Aorta (tissue), 5 donors: ENCODE measurements around the gene SHANK3. TPM values are rescaled to one million over a fixed set of nuclear protein-coding genes. Genes with fewer than 3 reads are reported as not detected.

ENCODE experiments used
- ATAC-seq: fragments of 200-7000 bp; cut with Tn5 transposase; one replicate; pipeline ENCODE4 v1.9.1; 2022; ENCODE audit warnings: moderate library complexity; ENCODE audit not compliant: low FRiP score
- DNase-seq, 2 donors: peaks; one replicate each; pipeline ENCODE4 v3.0.0-alpha.2; 2020
- H3K27ac ChIP-seq, 2 donors: one replicate each; pipeline ENCODE4 v1.5.1; 2013; ENCODE audit warnings: low read length in 2 of 2, mild to moderate bottlenecking in 2 of 2, moderate library complexity in 2 of 2, control low read depth in 1 of 2, inconsistent platforms in 1 of 2, low read depth in 1 of 2
- H3K27me3 ChIP-seq, 2 donors: one replicate each; pipeline ENCODE4 v1.6.1; 2013; ENCODE audit warnings: control low read depth in 1 of 2, low read length in 1 of 2, mild to moderate bottlenecking in 1 of 2, moderate library complexity in 1 of 2; ENCODE audit not compliant: insufficient read depth in 2 of 2, control insufficient read depth in 1 of 2
- H3K36me3 ChIP-seq, 2 donors: one replicate each; pipeline ENCODE4 v1.6.1; 2013; ENCODE audit warnings: control low read depth in 1 of 2, low read length in 1 of 2, mild to moderate bottlenecking in 1 of 2; ENCODE audit not compliant: insufficient read depth in 2 of 2, control insufficient read depth in 1 of 2
- H3K4me1 ChIP-seq, 2 donors: one replicate each; pipeline ENCODE4 v1.6.1; 2013; ENCODE audit warnings: low read length in 2 of 2, control low read depth in 1 of 2, mild to moderate bottlenecking in 1 of 2, moderate library complexity in 1 of 2; ENCODE audit not compliant: insufficient read depth in 2 of 2, control insufficient read depth in 1 of 2
- H3K4me3 ChIP-seq, 2 donors: one replicate each; pipeline ENCODE4 v1.5.1; 2013; ENCODE audit warnings: low read length in 2 of 2, control low read depth in 1 of 2, mild to moderate bottlenecking in 1 of 2
- H3K9me3 ChIP-seq: one replicate; pipeline ENCODE4 v1.6.1; 2013; ENCODE audit warnings: mild to moderate bottlenecking, low read length; ENCODE audit not compliant: control insufficient read depth
- WGBS, 2 donors: extraction: QIAGEN DNeasy Blood & Tissue Kit; methylation state at CpG; one replicate each; pipeline ENCODE4 v1.1.7; 2013; 5-methylcytosine and 5-hydroxymethylcytosine counted together
- intact Hi-C, 2 donors: fragments of 100-400 bp; cut with DNase I; formaldehyde crosslinking; loops; one replicate each; pipeline versions ENCODE4 v1.14.2 to v1.15.0; 2022
- long read RNA-seq, 2 donors: library from polyadenylated mRNA; unstranded; transcript quantifications; one replicate each; pipeline ENCODE4 v2.0.0, GENCODE V29; 2020 to 2021
- polyA plus RNA-seq, 2 donors: library from polyadenylated mRNA; stranded (reverse); fragments of 200-250 nt; gene quantifications; one replicate each; pipeline ENCODE4 v1.2.3, GENCODE V29; 2013
- total RNA-seq, 2 donors: library from RNA; stranded (reverse); fragmentation: NEBNext Ultra II Directional; extraction: Animal tissue kit (Norgen Biotek cat#: 25700); gene quantifications; one replicate each; pipeline ENCODE4 v1.2.1, GENCODE V29; 2021
- donor health status: healthy with polysubstance abuse.
- donor health status: Bipolar disorder and iron deficiency.
- donor health status: DM: no; HTN: no; CAD: no.
- donor health status: DM: no; HTN: no; CAD: no.
- donor health status: DM: yes; HTN: yes; CAD: no.

The SHANK3 gene
- total RNA-seq (10 to 100 TPM; 48.6 to 62.9 TPM), polyA plus RNA-seq (1 to 10 TPM in 1 of 2 donors, under 1 TPM in 1; 0.63 to 3.2 TPM)
- long read RNA-seq, donor 1, partial matches to known transcripts: 1 of 17 reads
- long read RNA-seq, donor 1, other reads (novel, unspliced or antisense): 16 of 17 reads
- long read RNA-seq, donor 2, partial matches to known transcripts: 7 of 78 reads
- long read RNA-seq, donor 2, other reads (novel, unspliced or antisense): 71 of 78 reads

DNA sequence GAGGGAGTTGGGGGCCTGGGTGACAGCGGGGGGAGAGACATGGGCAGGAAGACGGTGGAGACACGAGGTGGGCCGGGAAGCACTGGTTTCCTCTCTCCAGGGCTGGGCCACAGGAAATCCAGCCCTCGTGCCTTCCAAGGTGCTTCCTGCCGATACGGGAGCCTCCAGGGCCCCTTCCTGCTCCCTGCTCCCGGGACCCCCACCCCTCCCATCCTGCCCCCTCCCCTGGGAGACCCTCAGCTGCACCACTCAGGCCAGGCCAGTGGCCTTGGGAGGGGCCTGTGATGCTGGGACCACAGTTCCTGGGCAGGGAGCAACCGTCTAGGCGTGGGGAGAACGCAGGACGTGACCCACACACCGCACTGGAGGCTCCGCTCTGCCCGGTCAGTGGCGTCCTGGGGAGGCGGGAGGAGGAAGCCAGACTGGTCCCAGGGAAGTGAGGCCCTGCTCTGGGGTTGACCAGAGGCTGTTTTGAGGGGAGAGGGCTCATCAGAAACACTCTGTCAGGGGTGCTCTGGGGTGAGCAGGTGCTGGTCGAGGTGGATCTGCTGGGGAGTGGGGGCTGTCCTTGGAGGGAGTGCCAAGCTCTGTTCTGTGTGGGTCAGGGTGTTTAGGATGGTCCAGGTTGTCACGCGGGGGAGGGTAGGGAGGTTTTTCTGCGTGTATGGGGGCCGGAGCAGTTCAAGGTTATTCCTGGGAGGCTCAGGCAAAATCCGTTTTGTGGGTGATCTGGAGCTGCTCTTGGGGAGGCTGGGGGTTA, at the start of gene SHANK3:
SHANK3 (plus strand) TSS at position 353 of the 760 bp plus-strand sequence.
- H3K36me3 ChIP-seq: no peaks in the 10 kb centered on the region
- no peaks in the 10 kb centered on the region for H3K9me3 ChIP-seq
- H3K4me3 ChIP-seq: no peak within 1 kb of the TSS
- no peak within 1 kb of the TSS for H3K27ac ChIP-seq
- H3K4me1 ChIP-seq: no peaks in the 10 kb centered on the region
- no peaks in the 10 kb centered on the region for H3K27me3 ChIP-seq
- WGBS, 2 donors: 38 to 51% methylated on average over 22 to 23 of the region's 23 CpGs
- DNase-seq (peak in 1 of 2 donors; percentile 79), ATAC-seq (peak; percentile 70)
- intact Hi-C loops: no loop called here

DNA sequence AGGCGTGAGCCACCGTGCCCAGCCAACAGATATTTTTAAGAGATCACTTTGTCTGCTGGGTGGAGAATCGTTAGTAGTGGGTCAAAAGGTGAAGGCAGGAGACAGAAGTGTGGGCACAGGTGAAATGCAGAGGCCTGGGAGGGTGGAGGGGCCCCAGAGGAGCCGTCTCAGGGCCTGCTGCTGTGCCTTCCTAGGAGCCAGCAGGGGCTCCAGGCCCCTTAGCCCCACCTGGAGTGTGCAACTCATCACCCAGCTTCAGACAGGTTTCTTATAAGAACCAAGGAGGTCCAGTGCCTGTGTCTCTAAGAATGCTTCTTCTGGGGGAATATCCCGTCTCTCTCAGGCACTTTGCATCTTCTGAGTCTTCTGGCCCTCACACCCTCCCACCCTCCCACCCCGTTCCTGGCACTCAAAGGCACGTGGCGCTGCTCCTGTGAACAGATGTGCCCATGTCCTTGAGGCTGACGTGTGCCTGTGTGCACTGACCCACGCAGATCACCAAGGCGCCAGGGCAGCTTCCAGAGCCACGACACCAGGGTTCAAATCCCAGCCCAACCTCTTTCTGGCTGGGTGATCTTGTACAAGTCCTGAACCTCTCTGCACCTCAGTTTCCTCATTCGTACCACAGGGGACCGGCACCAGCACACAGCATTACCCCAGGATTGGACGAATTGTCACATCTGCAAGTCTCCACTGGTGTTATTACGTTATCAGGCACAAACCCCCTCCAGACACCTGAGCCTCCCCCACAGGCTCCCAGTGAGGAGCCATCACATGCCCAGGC, 48.1 kb upstream of the SHANK3 start:
- no peak for ATAC-seq
- peak in 1 of 2 donors; percentile 17 for DNase-seq
- no peaks in the 10 kb centered on the region for H3K4me1 ChIP-seq
- no peaks in the 10 kb centered on the region for H3K36me3 ChIP-seq
- no peaks in the 10 kb centered on the region for H3K27me3 ChIP-seq
- H3K27ac ChIP-seq: no peak overlapping the region
- no peaks in the 10 kb centered on the region for H3K9me3 ChIP-seq
- H3K4me3 ChIP-seq: no peak overlapping the region
- intact Hi-C loops: no loop called here
- WGBS, 2 donors: 71 to 76% methylated on average over 16 of the region's 16 CpGs

DNA sequence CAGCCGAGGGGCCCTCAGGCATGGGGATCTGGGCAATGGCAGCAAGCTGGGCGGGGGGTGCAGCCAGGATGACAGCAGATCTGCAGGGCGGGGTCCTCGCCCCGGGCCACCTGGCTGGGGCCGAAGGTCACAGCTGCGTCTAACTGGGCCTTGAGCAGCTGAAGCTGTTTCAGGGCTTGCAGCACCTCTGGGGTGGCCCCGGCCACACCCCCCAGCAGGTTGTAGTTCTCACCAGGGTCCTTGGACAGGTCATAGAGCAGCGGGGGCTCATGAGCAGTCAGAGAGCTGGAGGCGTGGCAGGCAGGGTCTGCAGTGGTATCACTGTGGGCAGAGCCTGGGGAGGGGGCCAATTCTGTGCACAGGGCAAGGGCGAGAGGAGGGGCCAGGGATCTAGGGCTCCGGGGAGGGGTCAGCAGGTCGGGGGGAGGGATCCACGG, 47.5 kb upstream of the SHANK3 start:
- Histone ChIP-seq H3K36me3 (no peaks in the 10 kb centered on the region), H3K9me3 (no peaks in the 10 kb centered on the region), H3K27me3 (no peaks in the 10 kb centered on the region), H3K4me3 (no peak overlapping the region), H3K4me1 (no peaks in the 10 kb centered on the region), H3K27ac (no peak overlapping the region)
- WGBS, 2 donors: 87 to 92% methylated on average over 11 to 14 of the region's 14 CpGs
- DNase-seq (peak in 1 of 2 donors; percentile 75), ATAC-seq (no peak)
- intact Hi-C loops: no loop called here

DNA sequence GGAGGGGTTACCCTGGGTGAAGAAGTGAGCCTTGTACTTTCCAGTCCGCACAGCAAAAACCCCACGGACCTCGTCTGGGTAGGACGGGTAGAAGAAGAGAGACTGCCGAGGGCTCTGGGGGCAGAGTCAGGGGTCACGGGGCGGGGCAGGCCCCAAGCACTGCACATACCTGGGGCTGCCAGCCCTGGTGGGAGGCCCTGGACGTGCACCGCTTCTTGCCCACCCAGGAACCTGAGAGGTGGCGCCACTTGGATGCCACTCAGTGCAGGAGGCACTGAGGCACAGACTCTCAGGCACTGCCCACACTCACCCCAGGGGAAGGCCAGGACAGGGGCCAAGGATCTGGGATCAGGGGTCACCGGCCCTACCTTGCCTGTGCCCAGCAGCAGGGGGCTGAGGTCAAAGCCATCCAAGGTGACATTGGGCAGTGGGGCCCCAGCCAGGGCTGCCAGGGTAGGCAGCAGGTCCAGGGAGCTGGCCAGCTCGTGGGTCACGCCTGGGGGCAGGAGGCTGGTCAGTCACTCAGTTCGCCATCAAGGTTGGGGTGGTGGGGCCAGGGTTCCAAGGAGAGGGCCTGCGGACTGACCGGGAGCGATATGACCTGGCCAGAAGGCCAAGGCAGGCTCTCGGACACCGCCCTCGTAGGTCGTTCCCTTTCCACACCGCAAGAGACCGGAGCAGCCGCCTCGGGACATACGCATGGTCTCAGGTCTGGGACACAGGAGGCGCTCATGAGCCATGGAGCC, 46.9 kb upstream of the SHANK3 start:
- DNase-seq: peak in 1 of 2 donors; percentile 79
- H3K4me1 ChIP-seq: no peaks in the 10 kb centered on the region
- 87 to 89% methylated on average over 26 to 27 of the region's 27 CpGs for WGBS, 2 donors

DNA sequence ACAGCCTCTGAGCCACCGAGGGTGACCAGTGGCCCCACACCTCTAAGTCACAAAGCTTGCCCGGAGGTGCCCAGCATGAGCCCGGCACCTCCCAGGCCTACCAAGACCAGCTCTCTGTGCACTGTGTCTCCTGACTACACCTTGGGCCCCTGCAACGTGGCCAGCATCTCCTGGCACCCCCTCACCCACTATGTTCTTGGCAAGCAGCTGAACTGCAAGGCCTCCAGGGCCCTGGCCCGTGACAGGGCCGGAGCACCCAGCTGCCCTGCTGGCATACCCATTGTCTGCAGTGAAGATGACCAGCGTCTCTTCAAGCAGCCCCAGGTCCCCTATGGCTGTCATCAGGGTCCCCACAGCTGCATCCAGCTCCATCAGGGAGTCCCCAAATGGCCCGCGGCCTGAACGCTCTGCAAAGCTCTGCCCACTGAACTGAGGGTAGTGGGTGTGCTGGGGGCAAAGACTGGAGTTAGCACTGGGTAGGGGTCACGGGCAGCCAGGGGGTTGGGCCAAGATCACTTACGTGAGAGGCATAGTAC, 46.2 kb upstream of the SHANK3 start:
- no peak for DNase-seq
- no peaks in the 10 kb centered on the region for H3K9me3 ChIP-seq
- H3K27ac ChIP-seq: no peak overlapping the region
- H3K4me1 ChIP-seq: no peaks in the 10 kb centered on the region
- H3K36me3 ChIP-seq: no peaks in the 10 kb centered on the region
- no peak overlapping the region for H3K4me3 ChIP-seq
- H3K27me3 ChIP-seq: no peaks in the 10 kb centered on the region
- ATAC-seq: no peak
- 79% methylated on average over 11 to 12 of the region's 12 CpGs for WGBS, 2 donors
- intact Hi-C loops: no loop called here

More for the DNA sequence above, 46.9 kb upstream of the SHANK3 start:
- Histone ChIP-seq H3K9me3 (no peaks in the 10 kb centered on the region), H3K4me3 (no peak overlapping the region), H3K27ac (no peak overlapping the region), H3K27me3 (no peaks in the 10 kb centered on the region), H3K36me3 (no peaks in the 10 kb centered on the region)
- no peak for ATAC-seq
- intact Hi-C loops: no loop called here

DNA sequence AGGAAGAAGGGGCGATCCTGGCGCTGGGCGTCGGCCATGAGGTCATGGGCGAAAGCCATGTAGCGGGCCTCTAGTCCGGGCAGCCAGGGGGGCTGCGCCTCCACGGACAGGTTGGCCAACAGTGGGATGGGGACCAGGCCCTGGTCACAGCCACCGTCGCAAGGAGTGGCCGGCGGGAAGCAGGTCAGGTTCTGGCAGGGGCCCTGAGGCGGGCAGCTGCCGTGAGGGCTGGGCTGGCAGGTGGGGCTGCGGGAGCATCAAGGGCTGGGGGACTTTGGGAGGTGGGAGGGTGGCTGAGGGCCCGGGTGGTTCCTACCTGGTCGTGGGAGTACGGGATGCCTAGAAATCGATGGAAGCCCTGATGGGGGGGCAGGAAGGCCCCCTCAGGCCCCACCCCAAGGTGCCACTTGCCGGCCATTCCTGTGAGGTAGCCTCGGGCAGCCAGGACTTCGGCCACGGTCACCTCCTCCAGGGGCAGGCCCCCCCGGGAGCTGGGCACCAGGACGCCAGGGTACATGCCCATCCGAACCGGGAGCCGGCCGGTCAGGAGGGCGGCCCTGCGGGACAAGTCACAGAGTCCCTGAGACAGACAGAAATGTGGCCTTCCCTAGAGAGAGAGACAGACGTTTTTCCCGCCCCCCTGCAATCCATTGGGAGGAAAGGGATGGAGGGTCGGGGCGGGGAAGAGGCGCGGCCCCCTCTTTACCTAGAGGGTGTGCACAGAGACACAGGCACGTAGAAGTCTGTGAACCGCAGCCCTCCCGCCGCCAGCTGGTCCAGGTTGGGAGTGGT, 45.6 kb upstream of the SHANK3 start:
- intact Hi-C loops: no loop called here
- WGBS, 2 donors: 79 to 83% methylated on average over 41 to 42 of the region's 42 CpGs

DNA sequence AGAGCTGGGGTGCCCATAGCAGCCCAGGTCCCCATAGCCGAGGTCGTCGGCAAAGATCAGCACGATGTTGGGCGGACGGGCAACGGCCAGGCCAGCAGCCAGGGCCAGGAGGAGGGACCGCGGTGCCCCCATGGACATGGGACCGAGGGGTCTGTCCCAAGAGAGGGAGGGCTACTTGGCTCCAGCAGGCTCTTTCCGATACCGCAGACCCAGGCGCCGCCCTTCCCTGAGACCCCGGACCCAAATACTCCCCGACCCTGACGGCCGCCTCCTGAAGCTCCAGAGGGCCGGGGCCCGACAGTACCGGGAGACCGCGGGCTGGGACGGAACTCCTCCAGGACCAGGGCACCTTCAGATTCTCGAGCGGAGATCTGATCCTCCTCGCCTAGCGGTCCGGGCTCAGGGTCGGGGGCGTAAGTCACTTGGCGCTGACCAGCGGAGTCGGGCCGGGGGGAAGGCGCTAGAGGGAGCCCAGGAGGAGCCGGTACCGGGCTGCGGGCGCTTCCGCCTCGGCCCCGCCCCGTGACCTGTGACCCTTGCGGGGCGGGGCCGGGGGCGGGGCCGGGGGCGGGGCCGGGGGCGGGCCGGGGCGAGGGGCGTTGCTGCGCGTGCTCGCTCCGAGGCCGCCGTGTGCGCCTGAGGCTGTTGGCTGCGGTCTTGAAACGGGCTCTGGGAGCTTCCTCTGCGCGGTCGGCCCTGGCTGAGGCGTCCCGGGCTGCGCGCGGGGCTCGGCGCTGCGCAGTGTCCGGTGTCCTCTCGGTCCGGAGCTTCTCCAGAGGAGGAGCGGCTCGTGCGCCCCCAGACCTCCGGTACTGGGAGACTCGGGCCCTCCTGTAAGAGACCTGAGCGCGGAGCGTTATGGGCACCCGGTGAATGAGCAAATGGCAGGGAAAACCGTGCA, 44.7 kb upstream of the SHANK3 start, which contains the start of gene ARSA:
ARSA (minus strand) TSS at position 511 of the 901 bp plus-strand sequence; CDS start at position 138, 373 bp downstream.
- H3K4me1 ChIP-seq: no peaks in the 10 kb centered on the region
- H3K27me3 ChIP-seq: no peaks in the 10 kb centered on the region
- WGBS, 2 donors: 1 to 3% methylated on average over 62 to 88 of the region's 88 CpGs
- intact Hi-C loops: loop anchor here in 1 of 2 donors (2.0 kb wide), 1 partner anchor 45 kb away; the partner anchor contains the start of gene CHKB
- peak; percentile 91 to 92 for DNase-seq
- H3K4me3 ChIP-seq: peak within 1 kb of the TSS; percentile 76 to 82
- H3K9me3 ChIP-seq: no peaks in the 10 kb centered on the region
- ATAC-seq: peak; percentile 94
- H3K27ac ChIP-seq: peak within 1 kb of the TSS in 1 of 2 donors; percentile 19
- no peaks in the 10 kb centered on the region for H3K36me3 ChIP-seq

More for the DNA sequence above, 45.6 kb upstream of the SHANK3 start:
- Histone ChIP-seq H3K9me3 (no peaks in the 10 kb centered on the region), H3K27me3 (no peaks in the 10 kb centered on the region), H3K36me3 (no peaks in the 10 kb centered on the region), H3K4me3 (peak overlapping the region; percentile 76 to 82), H3K4me1 (no peaks in the 10 kb centered on the region), H3K27ac (peak overlapping the region in 1 of 2 donors; percentile 19)
- ATAC-seq: peak; percentile 19
- peak in 1 of 2 donors; percentile 79 for DNase-seq
